Measurements from ENCODE around the gene SPIN1. TPM values are rescaled to one million over a fixed set of nuclear protein-coding genes. Genes with fewer than 3 reads are reported as not detected.

SPIN1 gene
- total RNA-seq, 2 donors from 2014 or later, result 57.5 to 70.4 TPM

- DNase-seq (no peak), ATAC-seq (no peak)
Measured at GRCh38 chr9:88425538-88425950, 37.3 kb downstream of the SPIN1 start.

GRCh38 chr9:88426651-88427050, 38.4 kb downstream of the SPIN1 start:
- intact Hi-C loops (cut with DNase I, micrococcal nuclease), result no loop called here
- DNase-seq (no peak), ATAC-seq (no peak)

More at GRCh38 chr9:88425538-88425950, 37.3 kb downstream of the SPIN1 start:
- intact Hi-C loops (cut with DNase I, micrococcal nuclease), result no loop called here

GRCh38 chr9:88429595-88430430, 41.6 kb downstream of the SPIN1 start:
- intact Hi-C loops (cut with DNase I, micrococcal nuclease), result no loop called here
- no peak for ATAC-seq
- no peak for DNase-seq

- ATAC-seq, result no peak
- DNase-seq, result no peak
- intact Hi-C loops (cut with DNase I, micrococcal nuclease), result no loop called here
Measured at GRCh38 chr9:88433583-88434255, 45.5 kb downstream of the SPIN1 start.

- no peak for DNase-seq
- intact Hi-C loops (cut with DNase I, micrococcal nuclease), result no loop called here
- no peak for ATAC-seq
Measured at GRCh38 chr9:88435336-88435735, 47.1 kb downstream of the SPIN1 start.

GRCh38 chr9:88436379-88436778, 48.1 kb downstream of the SPIN1 start:
- intact Hi-C loops (cut with DNase I, micrococcal nuclease), result no loop called here
- ATAC-seq, result peak; percentile 33

GRCh38 chr9:88437210-88438146, 49.2 kb downstream of the SPIN1 start:
- DNase-seq (peak in 1 of 2 donors; percentile 22), ATAC-seq (peak; percentile 54)
- intact Hi-C loops (cut with DNase I, micrococcal nuclease), result no loop called here

More at GRCh38 chr9:88436379-88436778, 48.1 kb downstream of the SPIN1 start:
- no peak for DNase-seq

GRCh38 chr9:88438811-88439210, 50.6 kb downstream of the SPIN1 start:
- intact Hi-C loops (cut with DNase I, micrococcal nuclease), result no loop called here
- no peak for DNase-seq
- no peak for ATAC-seq

- intact Hi-C loops (cut with DNase I, micrococcal nuclease), result no loop called here
- no peak for ATAC-seq
- DNase-seq, result no peak
Measured at GRCh38 chr9:88441301-88442007, 53.2 kb downstream of the SPIN1 start.

GRCh38 chr9:88443480-88444113, 55.4 kb downstream of the SPIN1 start:
- ATAC-seq (no peak), DNase-seq (no peak)
- intact Hi-C loops (cut with DNase I, micrococcal nuclease), result no loop called here

- DNase-seq (no peak), ATAC-seq (no peak)
- intact Hi-C loops (cut with DNase I, micrococcal nuclease), result no loop called here
Measured at GRCh38 chr9:88446728-88447127, 58.5 kb downstream of the SPIN1 start.

GRCh38 chr9:88447431-88447830, 59.2 kb downstream of the SPIN1 start:
- intact Hi-C loops (cut with DNase I, micrococcal nuclease), result no loop called here
- DNase-seq, result no peak
- no peak for ATAC-seq

- no peak for ATAC-seq
- intact Hi-C loops (cut with DNase I, micrococcal nuclease), result no loop called here
- DNase-seq, result no peak
Measured at GRCh38 chr9:88451160-88451559, 62.9 kb downstream of the SPIN1 start.

GRCh38 chr9:88458716-88459465, 70.6 kb downstream of the SPIN1 start:
- DNase-seq (no peak), ATAC-seq (no peak)
- intact Hi-C loops (cut with DNase I, micrococcal nuclease), result no loop called here

GRCh38 chr9:88460587-88461332, 72.5 kb downstream of the SPIN1 start:
- no peak for ATAC-seq
- no peak for DNase-seq
- intact Hi-C loops (cut with DNase I, micrococcal nuclease), result no loop called here

- DNase-seq, result no peak
- ATAC-seq, result no peak
- intact Hi-C loops (cut with DNase I, micrococcal nuclease), result no loop called here
Measured at GRCh38 chr9:88462191-88462590, 73.9 kb downstream of the SPIN1 start.

GRCh38 chr9:88464851-88465250, 76.6 kb downstream of the SPIN1 start:
- no peak for ATAC-seq

More at GRCh38 chr9:88464851-88465250, 76.6 kb downstream of the SPIN1 start:
- intact Hi-C loops (cut with DNase I, micrococcal nuclease), result no loop called here
- no peak for DNase-seq

Data from left colon (tissue), 2 donors.